HepG2 (cell line): ENCODE measurements around the gene IL1RL2.

ENCODE experiments used
- ATF1 ChIP-seq: IDR thresholded peaks from 2 replicates; pipeline ENCODE4 v1.6.1; 2016; ENCODE audit warnings: mild to moderate bottlenecking, control low read depth
- EP300 ChIP-seq, 3 experiments: sonication (generic) in 1 of 3; formaldehyde crosslinking in 1 of 3; IDR thresholded peaks; 2 replicates each; pipeline versions ENCODE4 v1.5.1 to v1.6.1; 2011 to 2020; ENCODE audit warnings: low read depth in 2 of 3, low read length in 2 of 3, borderline replicate concordance in 1 of 3, improper control_type of control experiment in 1 of 3, mild to moderate bottlenecking in 1 of 3, missing genetic modification reagents in 1 of 3, moderate library complexity in 1 of 3
- FOSL1 ChIP-seq: sonication (generic); formaldehyde crosslinking; IDR thresholded peaks from 2 replicates; pipeline ENCODE4 v1.9.0; 2021; ENCODE audit warnings: missing genetic modification reagents, borderline replicate concordance
- HDAC2 ChIP-seq: sonication (generic); formaldehyde crosslinking; IDR thresholded peaks from 2 replicates; pipeline ENCODE4 v1.4.0; 2020; ENCODE audit warnings: missing genetic modification reagents
- MTA1 ChIP-seq: sonication (generic); formaldehyde crosslinking; IDR thresholded peaks from 2 replicates; pipeline ENCODE4 v1.4.0; 2020; ENCODE audit warnings: missing genetic modification reagents, mild to moderate bottlenecking, borderline replicate concordance
- NFE2L1 ChIP-seq: sonication (generic); formaldehyde crosslinking; IDR thresholded peaks from 2 replicates; pipeline ENCODE4 v1.4.0; 2020; ENCODE audit warnings: missing genetic modification reagents, mild to moderate bottlenecking, borderline replicate concordance
- PHF8 ChIP-seq: sonication (generic); formaldehyde crosslinking; IDR thresholded peaks from 2 replicates; pipeline ENCODE4 v1.5.0; 2020; ENCODE audit warnings: missing genetic modification reagents
- POLR2A ChIP-seq, 2 experiments: IDR thresholded peaks; 2 replicates each; pipeline ENCODE4 v1.6.1; 2011; ENCODE audit warnings: low read depth in 2 of 2, low read length in 2 of 2, mild to moderate bottlenecking in 1 of 2, moderate library complexity in 1 of 2; ENCODE audit not compliant: insufficient read depth in 1 of 2
- ZNF703 ChIP-seq: sonication (generic); formaldehyde crosslinking; IDR thresholded peaks from 2 replicates; pipeline ENCODE4 v1.5.1; 2020; ENCODE audit warnings: missing genetic modification reagents, mild to moderate bottlenecking, moderate library complexity, borderline replicate concordance
- ZSCAN12 ChIP-seq: sonication (generic); formaldehyde crosslinking; IDR thresholded peaks from 2 replicates; pipeline ENCODE4 v1.9.0; 2021; ENCODE audit warnings: mild to moderate bottlenecking, missing genetic modification reagents
- TF ChIP-seq, protein P1 (sequence below): sonication (generic); formaldehyde crosslinking; IDR thresholded peaks from 2 replicates; pipeline ENCODE4 v1.4.0; 2020; ENCODE audit warnings: missing genetic modification reagents
- TF ChIP-seq, protein P2 (sequence below): sonication (generic); formaldehyde crosslinking; IDR thresholded peaks from 2 replicates; pipeline ENCODE4 v1.5.0; 2020; ENCODE audit warnings: mild to moderate bottlenecking, missing genetic modification reagents, moderate library complexity
- TF ChIP-seq, protein P3 (sequence below): sonication (generic); formaldehyde crosslinking; IDR thresholded peaks from 2 replicates; pipeline ENCODE4 v1.4.0; 2020; ENCODE audit warnings: missing genetic modification reagents

DNA sequence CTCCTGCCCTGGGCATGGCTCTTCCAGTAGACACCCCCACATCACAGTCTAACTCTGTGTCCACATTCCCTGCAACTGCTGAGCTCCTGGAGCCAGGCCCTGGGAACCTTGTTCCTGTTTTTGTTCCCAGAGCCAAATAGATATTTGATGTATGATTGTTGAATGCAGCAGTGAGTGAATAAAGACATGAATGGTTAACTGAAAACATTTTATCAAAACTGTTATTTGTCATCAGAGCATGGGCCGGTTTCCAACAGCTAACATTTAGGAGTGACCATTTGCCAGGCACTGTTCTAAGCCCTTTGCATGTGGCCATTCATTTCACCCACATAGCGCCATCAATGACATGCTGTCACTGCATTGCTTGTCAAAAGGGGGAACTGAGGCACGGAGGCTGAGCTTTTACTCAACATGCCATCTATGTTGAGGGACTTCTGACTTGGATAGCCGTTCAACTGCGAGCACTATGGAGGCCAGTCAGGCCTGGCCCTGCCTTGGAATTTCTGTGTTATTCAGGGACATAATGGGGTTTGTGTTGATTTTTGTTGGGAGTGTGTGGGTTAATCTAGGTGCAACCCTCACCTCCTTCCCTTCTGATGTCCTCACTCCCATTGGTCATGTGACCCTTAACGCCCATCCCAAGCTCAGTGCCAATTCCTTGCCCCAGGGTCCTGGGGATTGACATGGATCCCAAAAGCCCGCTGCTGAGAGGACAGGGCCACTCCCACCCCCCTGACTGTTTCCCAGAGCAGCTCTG, 31.7 kb upstream of the IL1RL2 start:
- TF ChIP-seq POLR2A (IDR thresholded peaks at IDR 0.05; ENCODE audit: insufficient read depth in 1 of 2, low read depth in 2 of 2, low read length in 2 of 2) (no peak), PHF8 (CRISPR knock-in tag) (no peak), NFE2L1 (CRISPR knock-in tag) (no peak), EP300 (IDR thresholded peaks at IDR 0.05; ENCODE audit: low read depth in 2 of 2, low read length in 2 of 2) (no peak), EP300 (CRISPR knock-in tag; IDR thresholded peaks at IDR 0.05; ENCODE audit: borderline replicate concordance) (no peak), ZNF703 (CRISPR knock-in tag) (no peak), FOSL1 (CRISPR knock-in tag) (no peak), HDAC2 (CRISPR knock-in tag) (no peak), MTA1 (no peak), ZSCAN12 (CRISPR knock-in tag) (no peak), ATF1 (no peak)
- TF ChIP-seq, protein P1, sequence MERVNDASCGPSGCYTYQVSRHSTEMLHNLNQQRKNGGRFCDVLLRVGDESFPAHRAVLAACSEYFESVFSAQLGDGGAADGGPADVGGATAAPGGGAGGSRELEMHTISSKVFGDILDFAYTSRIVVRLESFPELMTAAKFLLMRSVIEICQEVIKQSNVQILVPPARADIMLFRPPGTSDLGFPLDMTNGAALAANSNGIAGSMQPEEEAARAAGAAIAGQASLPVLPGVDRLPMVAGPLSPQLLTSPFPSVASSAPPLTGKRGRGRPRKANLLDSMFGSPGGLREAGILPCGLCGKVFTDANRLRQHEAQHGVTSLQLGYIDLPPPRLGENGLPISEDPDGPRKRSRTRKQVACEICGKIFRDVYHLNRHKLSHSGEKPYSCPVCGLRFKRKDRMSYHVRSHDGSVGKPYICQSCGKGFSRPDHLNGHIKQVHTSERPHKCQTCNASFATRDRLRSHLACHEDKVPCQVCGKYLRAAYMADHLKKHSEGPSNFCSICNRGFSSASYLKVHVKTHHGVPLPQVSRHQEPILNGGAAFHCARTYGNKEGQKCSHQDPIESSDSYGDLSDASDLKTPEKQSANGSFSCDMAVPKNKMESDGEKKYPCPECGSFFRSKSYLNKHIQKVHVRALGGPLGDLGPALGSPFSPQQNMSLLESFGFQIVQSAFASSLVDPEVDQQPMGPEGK (CRISPR knock-in tag) = no peak
- TF ChIP-seq, protein P2, sequence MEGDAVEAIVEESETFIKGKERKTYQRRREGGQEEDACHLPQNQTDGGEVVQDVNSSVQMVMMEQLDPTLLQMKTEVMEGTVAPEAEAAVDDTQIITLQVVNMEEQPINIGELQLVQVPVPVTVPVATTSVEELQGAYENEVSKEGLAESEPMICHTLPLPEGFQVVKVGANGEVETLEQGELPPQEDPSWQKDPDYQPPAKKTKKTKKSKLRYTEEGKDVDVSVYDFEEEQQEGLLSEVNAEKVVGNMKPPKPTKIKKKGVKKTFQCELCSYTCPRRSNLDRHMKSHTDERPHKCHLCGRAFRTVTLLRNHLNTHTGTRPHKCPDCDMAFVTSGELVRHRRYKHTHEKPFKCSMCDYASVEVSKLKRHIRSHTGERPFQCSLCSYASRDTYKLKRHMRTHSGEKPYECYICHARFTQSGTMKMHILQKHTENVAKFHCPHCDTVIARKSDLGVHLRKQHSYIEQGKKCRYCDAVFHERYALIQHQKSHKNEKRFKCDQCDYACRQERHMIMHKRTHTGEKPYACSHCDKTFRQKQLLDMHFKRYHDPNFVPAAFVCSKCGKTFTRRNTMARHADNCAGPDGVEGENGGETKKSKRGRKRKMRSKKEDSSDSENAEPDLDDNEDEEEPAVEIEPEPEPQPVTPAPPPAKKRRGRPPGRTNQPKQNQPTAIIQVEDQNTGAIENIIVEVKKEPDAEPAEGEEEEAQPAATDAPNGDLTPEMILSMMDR (CRISPR knock-in tag) = no peak
- TF ChIP-seq, protein P3, sequence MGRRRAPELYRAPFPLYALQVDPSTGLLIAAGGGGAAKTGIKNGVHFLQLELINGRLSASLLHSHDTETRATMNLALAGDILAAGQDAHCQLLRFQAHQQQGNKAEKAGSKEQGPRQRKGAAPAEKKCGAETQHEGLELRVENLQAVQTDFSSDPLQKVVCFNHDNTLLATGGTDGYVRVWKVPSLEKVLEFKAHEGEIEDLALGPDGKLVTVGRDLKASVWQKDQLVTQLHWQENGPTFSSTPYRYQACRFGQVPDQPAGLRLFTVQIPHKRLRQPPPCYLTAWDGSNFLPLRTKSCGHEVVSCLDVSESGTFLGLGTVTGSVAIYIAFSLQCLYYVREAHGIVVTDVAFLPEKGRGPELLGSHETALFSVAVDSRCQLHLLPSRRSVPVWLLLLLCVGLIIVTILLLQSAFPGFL = no peak
